Neural cell (in vitro differentiated cells): ENCODE data around the gene SDHD.

ENCODE experiments used
- CTCF ChIP-seq: fragments of 450-650 bp; IDR thresholded peaks from 2 replicates; pipeline ENCODE4 v1.5.1; 2014; ENCODE audit warnings: antibody characterized with exemption, mild to moderate bottlenecking, moderate library complexity; ENCODE audit not compliant: poor library complexity, severe bottlenecking
- EZH2 ChIP-seq: fragments of 200-600, 300-800 bp; shearing (Covaris generic), sonication (generic); IDR thresholded peaks from 2 replicates; pipeline ENCODE4 v1.6.1; 2014; ENCODE audit warnings: antibody characterized with exemption, low read length, borderline replicate concordance, mild to moderate bottlenecking; ENCODE audit not compliant: insufficient read depth, poor library complexity, severe bottlenecking
- RAD21 ChIP-seq: fragments of 450-650 bp; conservative IDR thresholded peaks from 2 replicates; pipeline ENCODE4 v1.6.1; 2014; ENCODE audit warnings: antibody characterized with exemption, mild to moderate bottlenecking, moderate library complexity

GRCh38 chr11:112106070-112106469 lies 19.4 kb downstream of the SDHD start:
- TF ChIP-seq RAD21 = no peak
- no peak for TF ChIP-seq CTCF
- TF ChIP-seq EZH2 = no peak
